GM23338 (cell line): Measurements from ENCODE around the gene ADGRF3. TPM values are rescaled to one million over a fixed set of nuclear protein-coding genes. Genes with fewer than 3 reads are reported as not detected.

Experiments used
- ATAC-seq: fragments of 200-7000 bp; cut with Tn5 transposase; 3 replicates; pipeline ENCODE4 v1.9.1; 2020
- DNase-seq: peaks from one replicate; pipeline ENCODE4 v3.0.0-alpha.2; 2015; ENCODE audit warnings: low spot score
- H2AFZ ChIP-seq: fragments of 200-600 bp; sonication (generic); 2 replicates; pipeline ENCODE4 v1.8.0; 2016; ENCODE audit warnings: antibody characterized with exemption, mild to moderate bottlenecking, moderate library complexity
- H3F3A ChIP-seq: fragments of 200-600 bp; sonication (generic); replicated peaks from 2 replicates; pipeline ENCODE4 v1.8.0; 2017; ENCODE audit warnings: antibody characterized with exemption, mixed run types, low read depth
- H3K27ac ChIP-seq: fragments of 200-600 bp; sonication (generic); 2 replicates; pipeline ENCODE4 v1.6.1; 2016; ENCODE audit warnings: low read depth
- H3K27me3 ChIP-seq: fragments of 200-600 bp; sonication (generic); 2 replicates; pipeline ENCODE4 v1.8.0; 2016; ENCODE audit warnings: mild to moderate bottlenecking, mixed run types, moderate library complexity; ENCODE audit not compliant: insufficient read depth
- H3K36me3 ChIP-seq: fragments of 200-600 bp; sonication (generic); 2 replicates; pipeline ENCODE4 v1.8.0; 2016; ENCODE audit warnings: mild to moderate bottlenecking; ENCODE audit not compliant: insufficient read depth
- H3K4me1 ChIP-seq: fragments of 200-600 bp; sonication (generic); 2 replicates; pipeline ENCODE4 v1.8.0; 2016; ENCODE audit warnings: mild to moderate bottlenecking, moderate library complexity; ENCODE audit not compliant: insufficient read depth
- H3K4me2 ChIP-seq: fragments of 200-600 bp; sonication (generic); 2 replicates; pipeline ENCODE4 v1.7.1; 2017; ENCODE audit warnings: mixed run types
- H3K4me3 ChIP-seq: fragments of 200-600 bp; sonication (generic); 2 replicates; pipeline ENCODE4 v1.6.1; 2016; ENCODE audit warnings: mixed run types
- H3K79me2 ChIP-seq: fragments of 200-600 bp; sonication (generic); replicated peaks from 2 replicates; pipeline ENCODE4 v1.8.0; 2017; ENCODE audit warnings: mild to moderate bottlenecking; ENCODE audit not compliant: insufficient read depth
- H3K9me2 ChIP-seq: fragments of 200-600 bp; sonication (generic); 2 replicates; pipeline ENCODE4 v1.8.0; 2017; ENCODE audit not compliant: insufficient read depth
- H4K20me1 ChIP-seq: fragments of 200-600 bp; sonication (generic); replicated peaks from 2 replicates; pipeline ENCODE4 v1.8.0; 2017; ENCODE audit warnings: mild to moderate bottlenecking; ENCODE audit not compliant: insufficient read depth
- H3K27ac Mint-ChIP-seq: 2 replicates; pipeline ENCODE4 v1.8.0; 2020; ENCODE audit warnings: inconsistent platforms, mild to moderate bottlenecking, moderate library complexity, mixed read lengths
- H3K27me3 Mint-ChIP-seq: 3 replicates; pipeline ENCODE4 v1.8.0; 2022; ENCODE audit warnings: low read depth, mild to moderate bottlenecking, moderate library complexity, mixed read lengths, inconsistent platforms; ENCODE audit not compliant: insufficient read depth, poor library complexity
- H3K36me3 Mint-ChIP-seq: 3 replicates; pipeline ENCODE4 v1.8.0; 2021; ENCODE audit warnings: low read depth, mild to moderate bottlenecking, inconsistent platforms, moderate library complexity, mixed read lengths
- H3K4me1 Mint-ChIP-seq: 3 replicates; pipeline ENCODE4 v1.8.0; 2020; ENCODE audit warnings: mild to moderate bottlenecking, inconsistent platforms, mixed read lengths
- H3K4me3 Mint-ChIP-seq: 3 replicates; pipeline ENCODE4 v1.8.0; 2021; ENCODE audit warnings: moderate library complexity, mild to moderate bottlenecking, inconsistent platforms, mixed read lengths
- H3K9me3 Mint-ChIP-seq: 3 replicates; pipeline ENCODE4 v1.8.0; 2020; ENCODE audit warnings: moderate library complexity, mild to moderate bottlenecking, inconsistent platforms, mixed read lengths
- CREB1 ChIP-seq: fragments of 250-450 bp; sonication (Bioruptor Pico); IDR thresholded peaks from 2 replicates; pipeline ENCODE4 v1.5.0; 2020; ENCODE audit warnings: low read depth, mild to moderate bottlenecking, moderate library complexity
- EZH2 ChIP-seq: fragments of 200-600 bp; sonication (generic); IDR thresholded peaks from one replicate; pipeline ENCODE4 v1.8.0; 2017; ENCODE audit warnings: antibody characterized with exemption, mild to moderate bottlenecking, low read depth; ENCODE audit not compliant: unreplicated experiment
- EZH2phosphoT487 ChIP-seq: fragments of 200-600 bp; sonication (generic); IDR thresholded peaks from one replicate; pipeline ENCODE4 v1.8.1; 2018; ENCODE audit warnings: antibody characterized with exemption; ENCODE audit not compliant: unreplicated experiment
- JUNB ChIP-seq: IDR thresholded peaks from one replicate; pipeline ENCODE4 v1.6.1; 2016; ENCODE audit warnings: antibody characterized with exemption; ENCODE audit not compliant: unreplicated experiment
- NANOG ChIP-seq: IDR thresholded peaks from 2 replicates; pipeline ENCODE4 v1.6.1; 2016; ENCODE audit warnings: antibody characterized with exemption, borderline replicate concordance
- POLR2AphosphoS5 ChIP-seq: IDR thresholded peaks from 2 replicates; pipeline ENCODE4 v1.6.1; 2016; ENCODE audit warnings: antibody characterized with exemption, low read depth
- REST ChIP-seq: IDR thresholded peaks from one replicate; pipeline ENCODE4 v1.6.1; 2018; ENCODE audit warnings: antibody characterized with exemption; ENCODE audit not compliant: unreplicated experiment
- STAT1 ChIP-seq: IDR thresholded peaks from one replicate; pipeline ENCODE4 v1.6.1; 2016; ENCODE audit warnings: antibody characterized with exemption; ENCODE audit not compliant: unreplicated experiment
- ZNF114 ChIP-seq: fragments of 250-450 bp; sonication (Bioruptor Pico); IDR thresholded peaks from 2 replicates; pipeline ENCODE4 v1.5.0; 2020; ENCODE audit warnings: mild to moderate bottlenecking, moderate library complexity
- ZNF331 ChIP-seq: fragments of 250-450 bp; sonication (Bioruptor Pico); IDR thresholded peaks from 2 replicates; pipeline ENCODE4 v1.5.0; 2020; ENCODE audit warnings: low read depth, mild to moderate bottlenecking, moderate library complexity
- ZNF462 ChIP-seq: fragments of 250-450 bp; sonication (Bioruptor Pico); IDR thresholded peaks from 2 replicates; pipeline ENCODE4 v1.5.0; 2020; ENCODE audit warnings: mild to moderate bottlenecking, moderate library complexity
- polyA plus RNA-seq: library from polyadenylated mRNA; unstranded; fragments of >200 nt; fragmentation: Nextera tagmentation; extraction: Ambion mirVana; gene quantifications from 2 replicates; pipeline ENCODE4 v1.2.1, GENCODE V29; 2016
- total RNA-seq: library from RNA; depleted of rRNA; stranded (reverse); fragments of >200 nt; shearing (Covaris generic); gene quantifications from 2 replicates; pipeline ENCODE4 v1.2.3, GENCODE V29; 2014
- TF ChIP-seq, protein P1 (sequence below), 2 experiments: fragments of 200-600 bp in 1 of 2; sonication (generic) in 1 of 2; conservative IDR thresholded peaks; 2 replicates each; pipeline versions ENCODE4 v1.5.1 to v1.6.1; 2016 to 2017; ENCODE audit warnings: antibody characterized with exemption in 2 of 2, low read depth in 2 of 2, mild to moderate bottlenecking in 2 of 2, moderate library complexity in 1 of 2
- TF ChIP-seq, protein P2 (sequence below): IDR thresholded peaks from 2 replicates; pipeline ENCODE4 v1.6.1; 2016; ENCODE audit warnings: antibody characterized with exemption

Gene ADGRF3
- total and polyA plus RNA-seq, 2 experiments from 2014 or later = 0.38 to 0.39 TPM

GRCh38 chr2:26384183-26384582, 37.6 kb upstream of the ADGRF3 start:
- TF ChIP-seq EZH2 = no peak
- TF ChIP-seq STAT1 = no peak
- TF ChIP-seq EZH2phosphoT487 = no peak
- no peak for TF ChIP-seq ZNF462 (CRISPR knock-in tag)
- no peak for TF ChIP-seq POLR2AphosphoS5
- no peak for TF ChIP-seq NANOG
- TF ChIP-seq ZNF331 (CRISPR knock-in tag) = no peak
- TF ChIP-seq, protein P1, sequence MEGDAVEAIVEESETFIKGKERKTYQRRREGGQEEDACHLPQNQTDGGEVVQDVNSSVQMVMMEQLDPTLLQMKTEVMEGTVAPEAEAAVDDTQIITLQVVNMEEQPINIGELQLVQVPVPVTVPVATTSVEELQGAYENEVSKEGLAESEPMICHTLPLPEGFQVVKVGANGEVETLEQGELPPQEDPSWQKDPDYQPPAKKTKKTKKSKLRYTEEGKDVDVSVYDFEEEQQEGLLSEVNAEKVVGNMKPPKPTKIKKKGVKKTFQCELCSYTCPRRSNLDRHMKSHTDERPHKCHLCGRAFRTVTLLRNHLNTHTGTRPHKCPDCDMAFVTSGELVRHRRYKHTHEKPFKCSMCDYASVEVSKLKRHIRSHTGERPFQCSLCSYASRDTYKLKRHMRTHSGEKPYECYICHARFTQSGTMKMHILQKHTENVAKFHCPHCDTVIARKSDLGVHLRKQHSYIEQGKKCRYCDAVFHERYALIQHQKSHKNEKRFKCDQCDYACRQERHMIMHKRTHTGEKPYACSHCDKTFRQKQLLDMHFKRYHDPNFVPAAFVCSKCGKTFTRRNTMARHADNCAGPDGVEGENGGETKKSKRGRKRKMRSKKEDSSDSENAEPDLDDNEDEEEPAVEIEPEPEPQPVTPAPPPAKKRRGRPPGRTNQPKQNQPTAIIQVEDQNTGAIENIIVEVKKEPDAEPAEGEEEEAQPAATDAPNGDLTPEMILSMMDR (conservative IDR thresholded peaks at IDR 0.05; ENCODE audit: low read depth in 2 of 2) = no peak
- no peak for TF ChIP-seq CREB1 (CRISPR knock-in tag)
- TF ChIP-seq ZNF114 (CRISPR knock-in tag) = no peak
- TF ChIP-seq, protein P2, sequence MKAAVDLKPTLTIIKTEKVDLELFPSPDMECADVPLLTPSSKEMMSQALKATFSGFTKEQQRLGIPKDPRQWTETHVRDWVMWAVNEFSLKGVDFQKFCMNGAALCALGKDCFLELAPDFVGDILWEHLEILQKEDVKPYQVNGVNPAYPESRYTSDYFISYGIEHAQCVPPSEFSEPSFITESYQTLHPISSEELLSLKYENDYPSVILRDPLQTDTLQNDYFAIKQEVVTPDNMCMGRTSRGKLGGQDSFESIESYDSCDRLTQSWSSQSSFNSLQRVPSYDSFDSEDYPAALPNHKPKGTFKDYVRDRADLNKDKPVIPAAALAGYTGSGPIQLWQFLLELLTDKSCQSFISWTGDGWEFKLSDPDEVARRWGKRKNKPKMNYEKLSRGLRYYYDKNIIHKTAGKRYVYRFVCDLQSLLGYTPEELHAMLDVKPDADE = no peak
- TF ChIP-seq REST = no peak
- no peak for TF ChIP-seq JUNB
- no peak for ATAC-seq
- Histone ChIP-seq H3K4me3 (no peak overlapping the region), H3K36me3 (peaks cover 18% of the 10 kb centered on the region; the same call in 1 of the 2 replicates), H3K4me2 (no peak overlapping the region), H3K4me1 (no peaks in the 10 kb centered on the region), H3K27ac (no peak overlapping the region), H3K27me3 (no peaks in the 10 kb centered on the region), H3K79me2 (no peaks in the 10 kb centered on the region; the same call in 1 of the 2 replicates), H2AFZ (no peak overlapping the region), H3K9me2 (no peaks in the 10 kb centered on the region), H3F3A (no peaks in the 10 kb centered on the region), H4K20me1 (peaks cover 12% of the 10 kb centered on the region; the same call in 1 of the 2 replicates)
- Mint-ChIP-seq H3K27ac (no peak overlapping the region), H3K36me3 (no peaks in the 10 kb centered on the region; the same call in 2 of the 3 replicates), H3K9me3 (no peaks in the 10 kb centered on the region), H3K4me1 (no peaks in the 10 kb centered on the region), H3K27me3 (no peaks in the 10 kb centered on the region), H3K4me3 (no peak overlapping the region)
- no peak for DNase-seq
